GM23248 (cell line): Measurements from ENCODE around the gene EP400.

Experiments
- EZH2 ChIP-seq: fragments of 200-600 bp; sonication (generic); IDR thresholded peaks from 2 replicates; pipeline ENCODE4 v1.6.1; 2018; ENCODE audit warnings: antibody characterized with exemption, mild to moderate bottlenecking; ENCODE audit not compliant: insufficient read depth, poor library complexity, severe bottlenecking
- EZH2phosphoT487 ChIP-seq: fragments of 200-600 bp; sonication (generic); IDR thresholded peaks from 2 replicates; pipeline ENCODE4 v1.6.1; 2018; ENCODE audit warnings: antibody characterized with exemption, moderate library complexity, mild to moderate bottlenecking, low read depth; ENCODE audit not compliant: insufficient read depth

- TF ChIP-seq EZH2: no peak
- no peak for TF ChIP-seq EZH2phosphoT487
Observed at GRCh38 chr12:131921866-131922769, 27.6 kb upstream of the EP400 start.
